KMS-11 (cell line): ENCODE measurements around the gene CEMIP.

Source experiments
- H2AFZ ChIP-seq: fragments of 200-600 bp; sonication (generic); 2 replicates; pipeline ENCODE4 v1.6.1; 2016; ENCODE audit warnings: antibody characterized with exemption, mixed run types, low read depth
- H3K27ac ChIP-seq: fragments of 200-600 bp; sonication (generic); 2 replicates; pipeline ENCODE4 v1.6.1; 2016; ENCODE audit warnings: mild to moderate bottlenecking, mixed run types
- H3K27me3 ChIP-seq: fragments of 200-600 bp; sonication (generic); 2 replicates; pipeline ENCODE4 v1.6.1; 2017; ENCODE audit warnings: mild to moderate bottlenecking, low read depth, mixed run types, moderate library complexity; ENCODE audit not compliant: insufficient read depth
- H3K36me3 ChIP-seq: fragments of 200-600 bp; sonication (generic); 2 replicates; pipeline ENCODE4 v1.6.1; 2017; ENCODE audit warnings: mild to moderate bottlenecking, mixed run types; ENCODE audit not compliant: insufficient read depth
- H3K4me1 ChIP-seq: fragments of 200-600 bp; sonication (generic); 2 replicates; pipeline ENCODE4 v1.6.1; 2016; ENCODE audit warnings: mild to moderate bottlenecking, low read depth, mixed run types; ENCODE audit not compliant: poor library complexity, severe bottlenecking
- H3K4me2 ChIP-seq: fragments of 200-600 bp; sonication (generic); 2 replicates; pipeline ENCODE4 v1.7.0; 2016; ENCODE audit warnings: mild to moderate bottlenecking, mixed run types
- H3K4me3 ChIP-seq: fragments of 200-600 bp; sonication (generic); IDR thresholded peaks from 2 replicates; pipeline ENCODE4 v1.6.1; 2017; ENCODE audit warnings: low read depth, low read length, mixed read lengths; ENCODE audit not compliant: insufficient read depth
- H3K79me2 ChIP-seq: fragments of 200-600 bp; sonication (generic); 2 replicates; pipeline ENCODE4 v1.6.1; 2016; ENCODE audit warnings: low read depth, mixed run types; ENCODE audit not compliant: insufficient read depth
- H3K9ac ChIP-seq: fragments of 200-600 bp; sonication (generic); 2 replicates; pipeline ENCODE4 v1.6.1; 2016; ENCODE audit warnings: mild to moderate bottlenecking, mixed run types
- H4K20me1 ChIP-seq: fragments of 200-600 bp; sonication (generic); 2 replicates; pipeline ENCODE4 v1.6.1; 2016; ENCODE audit warnings: mild to moderate bottlenecking, mixed run types; ENCODE audit not compliant: insufficient read depth
- CTCF ChIP-seq: fragments of 200-600 bp; sonication (generic); conservative IDR thresholded peaks from 2 replicates; pipeline ENCODE4 v1.6.1; 2017; ENCODE audit warnings: low read depth, mild to moderate bottlenecking, antibody characterized with exemption, low read length, moderate library complexity, mixed read lengths

The CEMIP gene

GRCh38 chr15:80990955-80991354, 211.8 kb downstream of the CEMIP start:
- Histone ChIP-seq H3K9ac (no peak overlapping the region), H3K4me2 (no peak overlapping the region)
- no peak for TF ChIP-seq CTCF

GRCh38 chr15:80991421-80991820, 212.3 kb downstream of the CEMIP start:
- no peak overlapping the region for H2AFZ ChIP-seq

More at GRCh38 chr15:80990955-80991354, 211.8 kb downstream of the CEMIP start:
- Histone ChIP-seq H3K27me3 (no peaks in the 10 kb centered on the region), H3K79me2 (peaks cover 36% of the 10 kb centered on the region), H3K4me3 (no peak overlapping the region), H3K4me1 (peaks cover 38% of the 10 kb centered on the region), H4K20me1 (0 out of 2 replicates have a peak, but pooled peaks cover 4% of the 10 kb centered on the region), H3K27ac (no peak overlapping the region), H3K36me3 (no peaks in the 10 kb centered on the region), H2AFZ (no peak overlapping the region)

GRCh38 chr15:80992006-80992405, 212.8 kb downstream of the CEMIP start:
- H2AFZ ChIP-seq = no peak overlapping the region
- H3K9ac ChIP-seq = no peak overlapping the region
- H4K20me1 ChIP-seq = 0 out of 2 replicates have a peak, but pooled peaks cover 4% of the 10 kb centered on the region
- H3K4me3 ChIP-seq = no peak overlapping the region
- H3K27ac ChIP-seq = no peak overlapping the region
- TF ChIP-seq CTCF = no peak
- no peaks in the 10 kb centered on the region for H3K27me3 ChIP-seq
- no peaks in the 10 kb centered on the region for H3K36me3 ChIP-seq
- no peak overlapping the region for H3K4me2 ChIP-seq
- H3K4me1 ChIP-seq = peaks cover 31% of the 10 kb centered on the region
- peaks cover 25% of the 10 kb centered on the region for H3K79me2 ChIP-seq

More at GRCh38 chr15:80991421-80991820, 212.3 kb downstream of the CEMIP start:
- Histone ChIP-seq H3K4me1 (peaks cover 34% of the 10 kb centered on the region), H4K20me1 (0 out of 2 replicates have a peak, but pooled peaks cover 4% of the 10 kb centered on the region), H3K27me3 (no peaks in the 10 kb centered on the region), H3K4me2 (no peak overlapping the region), H3K4me3 (no peak overlapping the region), H3K79me2 (peaks cover 31% of the 10 kb centered on the region), H3K27ac (no peak overlapping the region), H3K9ac (no peak overlapping the region), H3K36me3 (no peaks in the 10 kb centered on the region)
- TF ChIP-seq CTCF = no peak

GRCh38 chr15:80992441-80992840, 213.3 kb downstream of the CEMIP start:
- H3K9ac ChIP-seq = no peak overlapping the region
- H3K79me2 ChIP-seq = peaks cover 21% of the 10 kb centered on the region
- no peaks in the 10 kb centered on the region for H3K36me3 ChIP-seq
- no peaks in the 10 kb centered on the region for H3K27me3 ChIP-seq
- H4K20me1 ChIP-seq = 0 out of 2 replicates have a peak, but pooled peaks cover 4% of the 10 kb centered on the region
- peaks cover 30% of the 10 kb centered on the region for H3K4me1 ChIP-seq
- H2AFZ ChIP-seq = no peak overlapping the region
- TF ChIP-seq CTCF = no peak
- H3K27ac ChIP-seq = no peak overlapping the region
- H3K4me3 ChIP-seq = no peak overlapping the region
- H3K4me2 ChIP-seq = no peak overlapping the region
